ENCODE measurements around the gene MYL12A. TPM values are rescaled to one million over a fixed set of nuclear protein-coding genes. Genes with fewer than 3 reads are reported as not detected.

The MYL12A gene
- total and polyA plus RNA-seq, 2 of the 13 experiments (the other 11 are each of a cell fraction or from before 2014, with no cell fraction given): 261 to 277 TPM

DNA sequence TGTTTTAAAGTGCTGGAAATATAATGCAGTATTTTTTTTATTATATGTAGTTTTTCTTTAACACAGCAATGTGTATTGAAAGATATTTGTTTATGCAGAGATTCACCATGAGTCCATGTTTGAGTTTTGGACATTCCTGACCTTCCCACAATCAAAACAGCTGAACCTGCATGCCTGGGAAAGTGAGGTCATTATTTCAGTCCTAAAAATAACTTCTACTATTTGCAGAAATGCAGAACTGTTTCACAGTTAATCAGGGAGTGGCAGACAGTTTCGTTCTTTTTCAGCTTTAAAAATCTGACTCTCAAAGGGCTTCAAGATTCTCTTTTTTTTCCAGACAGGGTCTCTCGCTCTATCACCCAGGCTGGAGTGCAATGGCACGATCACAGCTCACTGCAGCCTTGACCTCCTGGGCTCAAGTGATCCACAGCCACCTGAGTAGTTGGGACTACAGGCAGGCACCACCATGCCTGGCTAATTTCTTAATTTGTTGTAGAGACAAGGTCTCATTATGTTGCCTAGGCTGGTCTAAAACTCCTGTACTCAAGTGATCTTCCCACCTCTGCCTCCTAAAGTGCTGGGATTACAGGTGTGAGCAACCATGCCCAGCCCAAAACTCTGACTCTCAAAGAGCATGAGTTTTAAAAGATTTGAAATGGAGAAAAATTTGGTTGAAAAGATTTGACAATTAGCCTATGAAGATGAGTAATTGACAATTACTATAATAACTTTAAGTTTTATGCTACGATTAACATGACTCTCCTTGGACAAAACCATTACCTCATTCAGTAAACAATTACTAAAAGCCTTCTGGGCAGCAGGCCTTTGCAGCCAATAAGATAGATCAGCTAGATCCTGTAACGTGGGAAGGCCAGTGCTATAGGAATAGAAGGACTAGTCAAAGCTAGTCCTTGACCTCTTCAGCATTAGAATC is 9.4 kb downstream of the MYL12A start (continued):
- no peak for TF ChIP-seq SOX13 (IDR thresholded peaks at IDR 0.05)
- peak in 1 of 2 experiments; percentile 79; a peak in 1 of 4 replicates for TF ChIP-seq SOX13 (CRISPR knock-in tag; conservative IDR thresholded peaks at IDR 0.05 in 1 of 2, IDR thresholded peaks at IDR 0.05 in 1 of 2)
- TF ChIP-seq THAP8 (CRISPR knock-in tag; IDR thresholded peaks at IDR 0.05; ENCODE audit: borderline replicate concordance): no peak
- TF ChIP-seq ZNF512 (CRISPR knock-in tag; IDR thresholded peaks at IDR 0.05): no peak
- no peak for TF ChIP-seq ZNF713 (CRISPR knock-in tag; IDR thresholded peaks at IDR 0.05)
- no peak for TF ChIP-seq DR1 (CRISPR knock-in tag; IDR thresholded peaks at IDR 0.05)
- no peak for TF ChIP-seq ZNF883 (CRISPR knock-in tag; IDR thresholded peaks at IDR 0.05; ENCODE audit: not compliant biosample characterization)
- TF ChIP-seq ATF6 (CRISPR knock-in tag; conservative IDR thresholded peaks at IDR 0.05): no peak
- TF ChIP-seq ZNF724P (CRISPR knock-in tag; IDR thresholded peaks at IDR 0.05; ENCODE audit: borderline replicate concordance): no peak
- no peak for TF ChIP-seq HES4 (CRISPR knock-in tag; IDR thresholded peaks at IDR 0.05; ENCODE audit: borderline replicate concordance)
- no peak for TF ChIP-seq ZNF329 (CRISPR knock-in tag; IDR thresholded peaks at IDR 0.05; ENCODE audit: low read depth)
- TF ChIP-seq RBFOX2 (IDR thresholded peaks at IDR 0.05; ENCODE audit: low read depth, low read length): no peak
- TF ChIP-seq MTF1 (CRISPR knock-in tag; IDR thresholded peaks at IDR 0.05): no peak
- no peak for TF ChIP-seq ZNF333 (CRISPR knock-in tag; IDR thresholded peaks at IDR 0.05; ENCODE audit: borderline replicate concordance)
- TF ChIP-seq, protein P1, sequence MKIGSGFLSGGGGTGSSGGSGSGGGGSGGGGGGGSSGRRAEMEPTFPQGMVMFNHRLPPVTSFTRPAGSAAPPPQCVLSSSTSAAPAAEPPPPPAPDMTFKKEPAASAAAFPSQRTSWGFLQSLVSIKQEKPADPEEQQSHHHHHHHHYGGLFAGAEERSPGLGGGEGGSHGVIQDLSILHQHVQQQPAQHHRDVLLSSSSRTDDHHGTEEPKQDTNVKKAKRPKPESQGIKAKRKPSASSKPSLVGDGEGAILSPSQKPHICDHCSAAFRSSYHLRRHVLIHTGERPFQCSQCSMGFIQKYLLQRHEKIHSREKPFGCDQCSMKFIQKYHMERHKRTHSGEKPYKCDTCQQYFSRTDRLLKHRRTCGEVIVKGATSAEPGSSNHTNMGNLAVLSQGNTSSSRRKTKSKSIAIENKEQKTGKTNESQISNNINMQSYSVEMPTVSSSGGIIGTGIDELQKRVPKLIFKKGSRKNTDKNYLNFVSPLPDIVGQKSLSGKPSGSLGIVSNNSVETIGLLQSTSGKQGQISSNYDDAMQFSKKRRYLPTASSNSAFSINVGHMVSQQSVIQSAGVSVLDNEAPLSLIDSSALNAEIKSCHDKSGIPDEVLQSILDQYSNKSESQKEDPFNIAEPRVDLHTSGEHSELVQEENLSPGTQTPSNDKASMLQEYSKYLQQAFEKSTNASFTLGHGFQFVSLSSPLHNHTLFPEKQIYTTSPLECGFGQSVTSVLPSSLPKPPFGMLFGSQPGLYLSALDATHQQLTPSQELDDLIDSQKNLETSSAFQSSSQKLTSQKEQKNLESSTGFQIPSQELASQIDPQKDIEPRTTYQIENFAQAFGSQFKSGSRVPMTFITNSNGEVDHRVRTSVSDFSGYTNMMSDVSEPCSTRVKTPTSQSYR (CRISPR knock-in tag; IDR thresholded peaks at IDR 0.05; ENCODE audit: borderline replicate concordance): no peak
- TF ChIP-seq ATM (IDR thresholded peaks at IDR 0.05; ENCODE audit: borderline replicate concordance): no peak
- TF ChIP-seq PBX3 (CRISPR knock-in tag; IDR thresholded peaks at IDR 0.05; ENCODE audit: borderline replicate concordance): no peak
- no peak for TF ChIP-seq TCF7L2 (IDR thresholded peaks at IDR 0.05; ENCODE audit: low read depth, low read length)
- no peak for TF ChIP-seq PLSCR1 (CRISPR knock-in tag; IDR thresholded peaks at IDR 0.05; ENCODE audit: borderline replicate concordance)
